SW480 (cell line): ENCODE measurements around the gene AK8.
"Not testable (repeated sequence)": the region's sequence is repeated elsewhere in the genome, so short reads cannot be mapped to it uniquely, and the experiment has no call there.

Experiments
- DNase-seq: peaks from one replicate; pipeline ENCODE4 v3.0.0-alpha.2; 2016; ENCODE audit warnings: low spot score

The AK8 gene

DNA sequence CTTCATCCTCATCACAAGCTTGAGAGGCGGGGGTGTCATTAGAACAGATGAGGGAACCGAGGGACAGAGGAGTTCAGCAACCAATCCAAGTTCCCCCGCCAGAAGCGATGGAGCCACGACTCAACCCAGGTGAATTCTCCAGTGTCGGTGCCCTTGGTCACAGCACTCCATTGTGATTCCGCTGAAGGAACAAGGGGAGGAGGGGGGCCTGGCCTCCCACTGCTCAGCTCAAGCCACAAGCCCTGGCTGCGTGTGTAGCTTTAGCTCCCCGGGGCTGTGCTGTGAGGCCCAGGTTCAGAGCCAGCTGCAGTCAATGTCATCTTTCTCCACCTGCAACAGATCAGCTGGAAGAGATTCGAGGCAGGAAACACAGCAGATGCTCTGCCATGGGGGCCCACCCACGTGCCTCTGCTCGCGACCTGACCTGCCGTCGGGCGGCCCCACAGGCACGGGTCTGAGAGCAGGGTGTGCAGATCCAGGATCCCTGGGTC lies 135.2 kb downstream of the AK8 start:
- no peak for DNase-seq

DNA sequence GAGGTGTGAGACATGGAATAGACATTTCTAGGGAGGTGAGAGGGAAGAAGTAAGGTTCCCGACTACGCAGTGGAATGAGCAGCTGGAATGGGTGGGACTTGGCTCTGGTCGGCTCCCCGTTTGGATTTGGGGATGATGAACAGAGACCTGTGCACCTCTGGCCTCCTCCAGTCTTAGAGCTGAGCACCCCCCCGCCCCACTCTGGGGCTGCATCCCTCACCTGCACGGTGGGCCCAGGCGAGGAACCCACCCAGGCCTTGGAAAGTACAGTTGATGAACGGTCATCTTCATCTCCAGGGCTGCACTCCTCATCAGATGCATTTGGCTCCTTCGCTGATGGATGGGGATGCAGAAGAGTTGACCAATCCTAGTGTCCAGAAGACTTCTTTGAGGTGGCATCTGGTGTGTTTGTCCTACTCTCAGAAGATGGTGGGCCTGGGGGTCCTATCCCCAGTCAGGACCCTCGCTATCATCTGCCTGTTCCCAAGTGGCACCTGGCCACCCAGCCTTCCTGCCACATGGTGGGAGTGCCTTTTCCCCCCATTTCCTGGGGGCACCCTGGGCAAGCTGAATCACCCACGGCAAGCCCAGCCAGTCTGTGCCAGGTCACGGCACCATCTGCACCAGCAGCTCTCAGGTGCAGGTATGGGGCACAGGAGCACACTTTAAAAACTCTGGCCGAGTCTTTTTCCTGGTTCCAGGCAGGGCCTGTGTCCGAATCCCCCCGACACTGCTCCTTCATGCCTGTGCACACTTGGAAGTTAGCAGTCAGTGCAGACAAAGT lies 137.4 kb downstream of the AK8 start:
- DNase-seq = no peak

DNA sequence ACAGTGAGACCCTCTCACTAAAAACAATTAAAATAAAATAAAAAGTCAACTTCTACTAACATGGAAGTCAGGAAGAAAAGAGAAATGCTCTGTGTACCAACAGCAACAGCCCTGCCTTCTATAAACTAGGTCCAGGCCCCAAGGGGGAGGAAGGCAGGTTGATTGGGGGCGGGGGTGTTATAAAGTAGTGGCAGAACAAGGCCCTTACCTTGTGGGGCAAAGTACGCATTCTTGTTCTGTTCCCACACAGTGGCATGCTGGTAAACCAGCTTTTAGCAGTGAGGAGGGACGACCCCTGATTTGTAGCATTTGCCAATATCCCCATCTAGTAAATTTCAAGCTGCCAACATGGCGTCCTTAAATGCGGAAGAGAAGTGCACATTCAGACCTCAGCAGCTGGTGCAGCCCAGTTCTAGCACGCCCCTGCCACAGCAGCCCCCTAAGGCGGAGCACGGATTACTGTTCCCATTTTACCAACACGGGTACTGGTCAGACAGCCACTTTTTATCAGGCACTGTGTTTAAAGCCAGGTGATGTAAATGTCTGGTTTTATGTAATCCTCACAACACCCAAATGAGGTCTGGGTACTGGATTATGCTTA lies 138.3 kb downstream of the AK8 start:
- no peak for DNase-seq

DNA sequence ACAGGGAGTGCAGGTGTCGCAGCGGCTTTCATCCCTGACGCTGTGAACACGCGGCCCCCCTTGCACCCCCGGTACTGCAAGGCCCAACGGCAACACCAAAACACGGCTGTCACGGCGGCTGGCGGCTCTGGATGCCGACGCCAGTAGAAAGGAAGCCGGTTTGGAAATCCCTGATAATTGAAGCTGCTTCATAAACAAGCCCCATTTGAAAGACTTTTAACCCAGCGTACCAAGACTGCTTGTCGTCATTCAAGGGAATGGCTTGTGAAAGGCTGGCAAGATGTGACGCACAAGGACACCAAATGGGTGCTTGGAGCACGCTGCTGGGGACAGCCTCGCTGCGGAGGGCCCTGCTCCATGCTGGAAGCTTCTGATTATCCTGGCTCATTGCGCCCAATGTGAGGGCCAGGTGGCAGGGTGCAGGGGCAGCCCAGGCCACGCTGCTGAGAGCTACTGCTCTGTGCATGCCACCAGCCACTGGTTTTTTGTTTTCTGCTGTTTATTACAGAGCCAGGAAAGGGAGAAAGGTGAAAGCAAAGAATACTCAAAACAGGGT lies 144.7 kb downstream of the AK8 start:
- no peak for DNase-seq

DNA sequence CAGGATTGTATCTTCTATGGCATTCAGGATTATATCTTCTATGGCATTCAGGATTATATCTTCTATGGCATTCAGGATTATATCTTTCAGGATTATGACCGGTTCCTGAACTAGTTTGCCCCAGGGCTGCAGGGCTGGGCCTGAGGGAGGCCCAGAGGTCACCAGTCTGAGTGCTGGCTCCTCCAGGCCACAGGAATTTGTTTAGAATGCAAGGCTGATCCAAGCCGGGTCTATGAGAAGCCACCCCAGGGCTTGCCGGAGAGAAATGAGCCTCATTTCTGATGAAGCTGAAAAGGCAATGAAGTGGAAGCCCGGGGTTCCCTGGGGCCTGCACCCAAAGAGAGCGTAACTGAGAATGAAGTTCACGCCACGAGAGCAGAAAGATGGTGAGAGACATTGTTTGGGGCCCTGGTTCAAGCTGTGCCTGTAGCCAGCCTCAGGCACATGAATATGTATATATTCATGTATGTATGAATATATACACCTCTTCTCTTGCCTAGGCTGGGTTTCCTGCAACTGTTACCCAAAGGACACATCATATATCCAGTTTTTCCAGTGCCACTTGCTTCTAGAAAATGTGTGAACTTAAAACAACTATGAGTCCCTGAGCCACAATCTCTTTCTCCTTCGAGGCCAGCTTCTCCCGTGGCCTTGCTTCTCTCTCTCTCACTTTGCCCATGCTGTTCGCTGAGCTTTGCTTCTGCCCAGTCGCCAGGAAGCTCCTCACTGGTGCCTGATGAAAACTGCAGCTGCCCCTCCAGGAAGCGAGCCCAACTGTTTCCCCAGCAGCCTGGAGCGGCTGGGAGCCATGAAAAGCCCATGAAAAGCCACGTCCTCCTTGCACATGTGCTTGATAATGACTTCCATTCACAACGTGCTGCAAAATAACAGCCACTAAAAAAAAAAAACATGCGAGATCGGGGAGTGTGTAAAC lies 145.5 kb downstream of the AK8 start:
- no peak for DNase-seq

DNA sequence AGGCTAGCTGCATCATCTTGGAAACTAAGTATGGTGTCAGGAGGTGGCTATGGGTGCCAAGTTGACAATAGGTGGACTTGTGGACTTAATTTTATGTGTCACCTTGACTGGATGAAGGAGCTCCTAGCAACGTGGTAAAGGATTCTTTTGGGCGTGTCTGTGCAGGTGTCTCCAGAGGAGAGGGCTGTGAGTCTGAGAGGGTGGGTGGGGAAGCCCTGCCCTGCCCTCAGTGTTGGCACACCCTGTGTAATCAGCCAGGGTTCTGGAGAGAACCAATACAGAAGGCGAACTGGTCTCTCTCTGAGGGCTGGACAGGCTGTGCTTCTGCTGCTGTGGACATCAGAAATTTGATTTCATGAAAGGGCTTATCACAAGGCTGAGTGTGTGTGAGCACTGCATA lies 146.9 kb downstream of the AK8 start:
- no peak for DNase-seq

DNA sequence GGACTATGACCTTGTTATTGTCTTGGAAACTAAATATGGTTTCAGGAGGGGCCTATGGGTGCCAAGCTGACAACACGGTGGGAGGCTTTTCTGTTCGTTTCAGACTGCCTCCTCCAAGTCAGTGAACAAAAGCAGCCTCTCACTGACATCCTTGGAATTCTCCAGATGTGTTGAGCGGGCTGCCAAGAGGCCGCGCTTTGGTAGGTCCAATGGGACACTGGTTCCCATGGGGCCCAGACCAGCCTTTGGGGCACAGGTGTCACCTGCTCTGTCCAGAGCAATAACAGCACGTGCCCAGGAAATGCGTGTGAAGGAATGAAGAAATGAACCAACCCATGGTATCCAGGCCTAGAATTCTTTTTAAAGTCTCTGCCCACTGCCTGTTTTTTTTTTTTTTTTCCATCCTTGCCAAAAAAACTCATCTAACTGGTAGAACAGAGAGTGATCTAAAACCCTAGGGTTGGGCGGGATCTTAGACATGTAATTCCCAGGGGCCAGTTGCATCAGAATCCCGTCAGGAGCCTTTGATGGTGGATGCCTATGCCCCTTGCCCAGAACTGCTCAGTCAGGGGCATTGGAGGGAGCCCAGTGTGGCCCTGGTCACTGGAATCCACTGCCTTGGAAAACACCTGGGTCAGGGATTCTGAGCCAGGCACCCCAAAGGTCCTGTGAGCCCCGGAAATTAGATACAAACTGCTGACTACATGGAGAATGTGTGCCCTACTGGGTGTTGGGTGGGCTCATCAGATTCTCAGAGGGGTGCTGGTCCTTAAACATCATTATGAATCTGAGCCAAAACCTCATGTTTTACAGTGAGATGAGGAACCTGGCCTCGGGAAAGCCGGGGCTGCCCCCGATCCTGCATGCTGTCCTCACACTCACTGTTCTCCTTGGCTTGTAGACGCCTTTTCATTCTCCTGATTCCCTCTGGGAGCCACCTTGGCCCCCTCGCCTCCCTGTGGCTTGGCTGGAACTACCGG lies 147.7 kb downstream of the AK8 start:
- DNase-seq = no peak

DNA sequence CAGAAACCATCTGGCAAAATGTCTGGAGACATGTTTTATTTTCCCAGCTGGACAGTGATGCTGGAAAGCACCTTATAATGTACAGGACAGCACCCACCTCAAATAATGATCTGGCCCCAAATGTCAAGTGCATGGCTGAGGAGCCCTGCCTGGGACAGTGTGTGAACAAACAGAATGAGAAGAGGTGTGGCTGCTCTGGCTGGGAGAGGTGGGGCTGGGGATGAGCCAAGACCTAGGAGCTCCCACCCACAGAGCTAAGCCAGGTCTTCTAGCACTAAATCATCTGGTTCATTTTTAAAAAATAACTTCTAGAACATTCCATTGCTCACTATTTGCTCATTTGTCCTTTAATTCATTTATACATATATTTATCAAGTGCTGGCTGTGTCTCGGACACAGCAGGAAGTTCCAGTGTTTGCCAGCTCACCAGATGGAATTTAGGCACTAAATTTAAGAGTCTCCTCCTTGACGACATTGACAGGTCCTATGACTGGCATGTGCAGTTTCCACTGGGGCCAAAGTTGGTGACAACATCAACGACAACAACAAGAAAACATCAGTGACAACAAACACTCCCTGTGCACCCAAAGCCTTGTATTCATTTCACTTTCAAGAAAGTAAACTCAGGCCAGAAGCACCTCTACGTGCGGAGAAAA lies 148.7 kb downstream of the AK8 start:
- DNase-seq = no peak

DNA sequence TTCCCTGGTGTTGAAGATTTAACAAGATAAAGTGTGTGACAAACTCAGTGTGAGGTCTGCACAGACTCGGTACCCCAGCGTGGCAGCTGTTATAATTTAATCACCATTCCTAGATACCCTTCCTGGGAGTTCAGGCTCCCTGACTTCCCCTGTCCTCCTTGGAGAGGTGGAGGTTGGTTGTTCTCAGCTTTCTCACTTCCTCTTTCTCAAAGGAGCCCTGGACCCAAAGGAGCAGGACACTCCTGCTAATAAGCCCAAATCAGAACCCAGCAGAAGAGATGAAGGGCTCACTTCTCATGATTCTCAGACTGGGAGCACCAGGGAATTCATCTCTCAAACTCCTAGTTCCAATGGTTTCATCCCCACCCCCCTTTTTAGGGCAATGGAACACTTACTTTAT lies 149.6 kb downstream of the AK8 start:
- no peak for DNase-seq

DNA sequence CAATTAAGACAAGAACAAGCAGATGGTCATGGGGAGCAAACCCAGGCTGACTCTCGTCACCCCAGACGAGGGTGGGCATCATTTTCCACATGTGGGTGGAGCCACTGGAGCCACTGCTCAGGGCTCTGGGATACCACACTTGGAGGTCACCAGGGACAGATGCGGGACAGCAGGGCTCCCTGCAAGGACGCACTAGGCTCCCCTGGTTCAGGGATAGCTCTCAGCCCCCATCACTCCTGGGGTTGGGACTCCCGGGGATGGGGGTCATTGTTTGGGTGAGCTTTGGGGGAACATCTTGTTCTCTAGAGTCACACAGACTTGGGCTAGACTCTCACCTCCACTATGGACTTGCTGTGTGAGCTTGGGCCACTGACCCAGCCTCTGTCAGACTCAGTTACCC lies 150.0 kb downstream of the AK8 start:
- DNase-seq = no peak

DNA sequence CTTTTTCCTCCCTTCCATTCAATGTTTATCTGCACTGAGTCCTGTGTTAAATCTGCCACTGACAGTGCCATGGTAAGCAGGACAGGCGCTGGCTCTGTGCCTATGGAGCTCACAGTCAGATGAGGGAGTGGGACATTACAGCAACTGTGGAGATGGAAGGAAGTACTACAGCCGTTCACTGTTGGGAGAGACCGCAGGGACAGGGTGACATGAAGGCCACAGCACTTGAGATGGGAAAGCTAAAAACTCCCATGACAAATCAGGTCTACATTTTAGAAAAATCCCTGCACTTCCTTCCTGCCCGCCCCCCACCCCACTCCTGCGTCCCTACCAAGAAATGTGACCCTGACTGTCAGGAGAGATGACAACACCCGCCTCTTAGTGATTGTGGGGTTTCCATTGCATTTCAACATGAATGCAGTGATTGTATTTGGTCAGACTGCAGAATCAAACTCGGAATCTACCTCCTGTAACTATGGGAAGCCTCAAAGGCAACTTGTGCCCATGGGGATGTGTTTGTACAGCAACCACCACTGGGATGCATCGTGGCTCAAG lies 151.4 kb downstream of the AK8 start:
- DNase-seq = no peak

DNA sequence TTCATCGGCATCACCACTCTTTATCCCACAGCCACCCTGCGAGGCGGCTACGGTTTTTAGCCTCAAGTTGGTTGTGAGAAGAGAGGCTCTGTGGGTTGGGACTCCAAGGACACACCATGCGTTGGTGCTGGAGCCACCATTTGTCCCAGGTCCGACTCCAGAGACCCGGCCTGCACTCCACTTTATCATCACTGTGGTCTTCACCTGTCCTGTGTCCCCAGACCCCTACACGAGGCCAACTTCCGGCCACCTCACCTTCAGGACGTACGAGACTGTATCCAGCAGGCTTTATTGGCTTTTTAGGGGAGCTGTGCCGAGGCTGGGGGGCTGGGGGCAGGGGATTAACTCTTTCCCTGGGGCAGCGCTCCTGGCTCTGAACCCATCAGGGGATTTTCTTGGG lies 152.8 kb downstream of the AK8 start:
- no peak for DNase-seq

DNA sequence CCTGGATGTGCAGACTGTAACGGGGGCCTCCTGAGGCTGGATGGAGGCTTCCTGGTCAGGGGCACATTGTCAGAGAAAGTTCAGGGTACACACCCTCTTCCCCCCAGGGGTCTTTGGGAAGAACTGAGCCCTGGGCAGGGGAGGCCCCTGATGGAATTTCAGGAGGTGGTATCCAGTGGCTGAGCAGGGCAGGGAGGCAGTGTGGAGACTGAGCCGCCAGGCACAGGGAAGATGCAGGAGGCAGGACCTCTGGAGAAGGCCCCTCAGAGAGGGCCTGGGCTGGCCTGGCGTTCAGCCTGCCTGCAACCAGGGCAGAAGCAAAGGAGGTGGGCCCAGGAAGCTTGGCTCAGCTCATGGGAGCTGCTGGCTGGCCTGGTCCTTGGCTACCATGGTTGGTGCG lies 154.3 kb downstream of the AK8 start:
- DNase-seq = no peak

DNA sequence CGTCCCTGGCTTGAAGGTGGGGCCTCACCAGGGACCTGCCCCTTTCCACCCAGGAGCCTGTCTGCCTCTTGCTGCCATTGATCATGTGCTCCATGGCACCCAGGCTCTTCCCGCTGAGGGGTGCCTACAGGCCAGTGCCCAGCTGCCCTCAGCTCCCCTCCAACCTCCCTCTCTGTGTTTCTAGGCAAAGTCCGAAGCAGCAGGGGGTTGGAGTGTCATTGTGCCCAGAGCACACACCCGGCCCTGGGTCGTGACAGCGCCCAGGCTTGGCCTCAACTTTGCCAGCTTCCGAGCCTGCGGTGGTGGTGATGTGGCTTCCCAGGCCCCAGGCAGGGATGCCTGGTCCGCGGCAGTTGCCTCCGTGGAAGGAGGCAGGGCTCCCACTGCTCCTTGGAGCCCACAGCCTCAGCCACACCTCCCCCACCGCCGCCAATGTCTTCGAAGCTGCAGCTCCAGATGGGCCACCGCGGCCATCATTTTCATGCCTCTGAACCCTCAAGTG lies 155.5 kb downstream of the AK8 start:
- no peak for DNase-seq

DNA sequence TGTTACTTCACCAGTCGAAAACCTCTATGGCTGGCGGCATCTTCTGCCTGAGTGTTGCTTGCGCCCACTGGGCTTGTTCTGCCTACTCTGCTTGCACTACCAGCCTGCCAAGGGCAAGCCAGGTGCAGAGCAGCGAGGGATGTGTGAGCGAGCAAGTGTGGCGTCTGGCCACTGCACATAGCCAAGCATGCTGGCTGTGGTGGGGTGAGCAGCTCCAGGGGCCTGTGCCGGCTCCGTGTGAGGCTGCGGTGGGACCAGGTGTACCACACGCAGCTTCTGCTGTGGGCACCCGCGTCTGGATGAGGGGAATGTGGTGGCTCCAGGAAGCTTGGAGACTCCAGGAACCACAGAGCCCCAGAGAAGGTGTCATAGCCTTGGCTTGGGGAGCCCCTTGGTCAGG lies 156.4 kb downstream of the AK8 start:
- no peak for DNase-seq

DNA sequence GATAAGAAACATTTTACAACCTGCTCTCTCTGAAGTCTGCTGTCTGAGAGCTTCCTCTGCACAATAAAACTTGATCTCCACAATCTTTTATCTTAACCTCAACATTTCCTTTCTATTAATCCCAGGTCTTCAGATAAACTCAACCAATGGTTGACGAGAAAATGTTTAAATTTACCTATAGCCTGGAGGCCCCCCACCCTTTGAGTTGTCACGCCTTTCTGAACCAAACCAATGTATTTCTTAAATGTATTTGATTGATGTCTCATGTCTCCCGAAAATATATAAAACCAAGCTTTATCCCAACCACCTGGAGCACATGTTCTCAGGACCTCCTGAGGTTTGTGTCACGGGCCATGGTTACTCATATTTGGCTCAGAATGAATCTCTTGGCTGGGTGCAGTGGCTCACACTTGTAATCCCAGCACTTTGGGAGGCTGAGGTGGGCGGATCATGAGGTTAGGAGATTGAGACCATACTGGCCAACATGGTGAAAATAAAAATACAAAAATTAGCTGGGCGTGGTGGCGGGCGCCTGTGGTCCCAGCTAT lies 159.6 kb downstream of the AK8 start:
- DNase-seq = not testable (repeated sequence)

DNA sequence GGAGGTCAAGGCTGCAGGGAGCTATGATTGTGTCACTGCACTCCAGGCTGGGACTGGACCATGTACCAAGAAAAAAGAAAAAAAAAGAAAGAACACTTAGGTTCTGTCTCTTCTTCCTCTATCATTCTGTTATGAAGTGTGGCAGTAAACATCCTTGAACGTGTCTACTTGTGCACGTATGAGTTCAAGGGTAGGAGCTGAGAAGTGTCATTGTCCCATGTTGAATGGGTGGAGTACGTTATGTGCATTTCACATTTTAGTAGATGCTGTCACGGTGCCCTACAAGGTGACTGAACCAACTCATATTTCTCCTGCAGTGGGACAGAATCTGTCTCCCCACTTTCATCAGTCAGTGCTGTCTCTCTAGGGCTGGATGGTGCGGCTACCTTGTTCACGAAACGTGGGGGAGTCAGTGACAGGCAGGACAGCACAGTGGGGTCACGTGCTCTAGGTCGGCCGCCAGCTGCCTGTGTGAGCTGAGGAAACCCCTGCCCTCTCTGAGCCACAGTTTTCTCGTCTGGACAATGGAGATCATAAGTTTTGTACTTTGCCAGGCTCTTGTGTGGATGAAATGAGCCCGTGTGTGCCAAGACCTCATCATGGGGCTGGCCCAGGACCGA lies 160.6 kb downstream of the AK8 start:
- no peak for DNase-seq

DNA sequence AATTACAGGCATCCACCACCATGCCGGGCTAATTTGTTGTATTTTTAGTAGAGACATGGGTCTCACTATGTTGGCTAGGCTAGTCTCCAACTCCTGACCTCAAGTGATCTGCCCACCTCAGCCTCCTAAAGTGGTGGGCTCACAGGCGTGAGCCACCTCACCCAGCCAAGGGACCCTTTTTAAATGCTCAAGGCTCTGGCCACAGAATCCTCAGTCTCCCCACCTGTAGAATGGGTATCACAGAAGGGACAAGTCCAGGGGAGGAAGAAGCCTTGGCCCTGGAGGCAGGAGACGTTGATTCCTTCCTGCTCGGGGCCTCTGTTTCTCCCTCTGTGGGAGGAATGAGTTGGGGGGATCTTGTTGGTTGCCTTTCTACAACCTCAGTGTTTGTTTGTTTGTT lies 162.1 kb downstream of the AK8 start:
- DNase-seq = no peak

DNA sequence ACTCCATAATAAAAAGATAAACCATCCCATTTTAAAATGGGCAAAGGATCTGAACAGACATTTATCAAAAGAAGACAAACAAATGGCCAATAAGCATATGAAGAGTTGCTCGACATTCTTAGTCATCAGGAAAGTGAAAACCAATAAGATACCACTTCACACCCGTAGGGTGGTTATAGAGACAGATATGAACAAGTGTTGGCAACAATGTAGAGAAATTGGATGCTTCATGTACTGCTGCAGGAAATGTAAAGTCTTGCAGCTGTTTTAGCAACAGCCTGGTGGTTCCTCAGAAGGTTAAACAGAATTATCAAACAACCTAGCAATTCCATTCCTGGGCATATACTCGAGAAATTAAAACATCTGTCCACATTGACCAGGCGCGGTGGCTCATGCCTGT lies 165.3 kb downstream of the AK8 start:
- no peak for DNase-seq
